HG02840 (cell line): ENCODE data around the gene RHOG.

Source experiments
- ATAC-seq: cut with Tn5 transposase; IDR thresholded peaks from one replicate; pipeline ENCODE4 v1.9.1; 2021; ENCODE audit warnings: mild to moderate bottlenecking, moderate library complexity, moderate number of reproducible peaks; ENCODE audit not compliant: unreplicated experiment, low FRiP score

The RHOG gene

DNA sequence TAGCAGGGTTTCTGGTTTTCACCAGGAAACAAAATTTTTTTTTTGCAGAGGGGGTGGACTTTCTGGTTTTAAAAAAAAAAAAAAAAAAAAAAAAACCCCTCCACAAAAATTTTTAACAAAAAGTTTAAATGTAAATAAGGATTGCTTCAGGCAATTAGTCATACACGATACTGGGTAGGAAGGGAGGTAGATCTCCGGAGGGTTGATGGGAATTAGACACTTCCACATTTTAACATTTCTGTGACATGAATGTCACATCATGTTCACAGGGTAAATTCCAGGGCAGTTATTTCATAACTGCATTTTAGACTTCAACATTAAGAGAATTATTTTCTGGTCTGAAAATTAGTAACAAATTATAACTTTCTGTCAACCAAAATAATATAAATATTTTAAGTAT, 59.3 kb downstream of the RHOG start:
- no peak for ATAC-seq
